B cell (primary cell): ENCODE data around the gene ZNF618.

Experiments used
- EZH2 ChIP-seq: IDR thresholded peaks from 2 replicates; pipeline ENCODE4 v1.6.1; 2012; ENCODE audit warnings: borderline replicate concordance, low read depth, mild to moderate bottlenecking, moderate library complexity, low read length; ENCODE audit not compliant: insufficient read depth, poor library complexity, severe bottlenecking
- TF ChIP-seq, protein P1 (sequence below): fragments of 200-600 bp; IDR thresholded peaks from one replicate; pipeline ENCODE4 v1.8.0; 2022; ENCODE audit warnings: antibody characterized with exemption, mild to moderate bottlenecking

- TF ChIP-seq, protein P1, sequence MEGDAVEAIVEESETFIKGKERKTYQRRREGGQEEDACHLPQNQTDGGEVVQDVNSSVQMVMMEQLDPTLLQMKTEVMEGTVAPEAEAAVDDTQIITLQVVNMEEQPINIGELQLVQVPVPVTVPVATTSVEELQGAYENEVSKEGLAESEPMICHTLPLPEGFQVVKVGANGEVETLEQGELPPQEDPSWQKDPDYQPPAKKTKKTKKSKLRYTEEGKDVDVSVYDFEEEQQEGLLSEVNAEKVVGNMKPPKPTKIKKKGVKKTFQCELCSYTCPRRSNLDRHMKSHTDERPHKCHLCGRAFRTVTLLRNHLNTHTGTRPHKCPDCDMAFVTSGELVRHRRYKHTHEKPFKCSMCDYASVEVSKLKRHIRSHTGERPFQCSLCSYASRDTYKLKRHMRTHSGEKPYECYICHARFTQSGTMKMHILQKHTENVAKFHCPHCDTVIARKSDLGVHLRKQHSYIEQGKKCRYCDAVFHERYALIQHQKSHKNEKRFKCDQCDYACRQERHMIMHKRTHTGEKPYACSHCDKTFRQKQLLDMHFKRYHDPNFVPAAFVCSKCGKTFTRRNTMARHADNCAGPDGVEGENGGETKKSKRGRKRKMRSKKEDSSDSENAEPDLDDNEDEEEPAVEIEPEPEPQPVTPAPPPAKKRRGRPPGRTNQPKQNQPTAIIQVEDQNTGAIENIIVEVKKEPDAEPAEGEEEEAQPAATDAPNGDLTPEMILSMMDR: no peak
- TF ChIP-seq EZH2: no peak
Measured at GRCh38 chr9:113929634-113930389, 53.7 kb downstream of the ZNF618 start.
